Upper lobe of left lung (tissue), 6 donors: Measurements from ENCODE around the gene TIGD4. TPM values are rescaled to one million over a fixed set of nuclear protein-coding genes. Genes with fewer than 3 reads are reported as not detected.

Source experiments
- ATAC-seq, 2 donors: fragments of 200-7000 bp; cut with Tn5 transposase; one replicate each; pipeline ENCODE4 v1.9.1; 2022; ENCODE audit warnings: mild to moderate bottlenecking in 2 of 2, moderate library complexity in 2 of 2; ENCODE audit not compliant: low FRiP score in 2 of 2
- DNase-seq, 2 donors: peaks; one replicate each; pipeline ENCODE4 v3.0.0-alpha.2; 2019 to 2020
- H3K27ac ChIP-seq, 4 donors: fragments of 200-600 bp; sonication (generic); one replicate each; pipeline ENCODE4 v1.5.1; 2016 to 2019
- H3K27me3 ChIP-seq, 4 donors: fragments of 200-600 bp; sonication (generic); one replicate each; pipeline ENCODE4 v1.5.1; 2017 to 2019
- H3K36me3 ChIP-seq, 4 donors: fragments of 200-600 bp; sonication (generic); one replicate each; pipeline ENCODE4 v1.5.1; 2016 to 2019
- H3K4me1 ChIP-seq, 4 donors: fragments of 200-600 bp; sonication (generic); one replicate each; pipeline ENCODE4 v1.5.1; 2018 to 2019
- H3K4me3 ChIP-seq, 4 donors: fragments of 200-600 bp; sonication (generic); one replicate each; pipeline ENCODE4 v1.5.1; 2017 to 2019; ENCODE audit warnings: mild to moderate bottlenecking in 2 of 4, moderate library complexity in 1 of 4
- H3K9me3 ChIP-seq, 4 donors: fragments of 200-600 bp; sonication (generic); one replicate each; pipeline ENCODE4 v1.5.1; 2018 to 2019
- EP300 ChIP-seq, 4 donors: sonication (generic); formaldehyde crosslinking; IDR thresholded peaks; one replicate each; pipeline ENCODE4 v1.5.1; 2017; ENCODE audit warnings: antibody characterized with exemption in 4 of 4, control low read depth in 2 of 4
- POLR2A ChIP-seq, 4 donors: fragments of 450-650 bp; IDR thresholded peaks; one replicate each; pipeline ENCODE4 v1.5.1; 2016 to 2017; ENCODE audit warnings: antibody characterized with exemption in 4 of 4, mild to moderate bottlenecking in 2 of 4
- POLR2AphosphoS5 ChIP-seq, 2 donors: sonication (generic); formaldehyde crosslinking; IDR thresholded peaks; one replicate each; pipeline ENCODE4 v1.5.1; 2017; ENCODE audit warnings: antibody characterized with exemption in 2 of 2
- WGBS, 2 donors: methylation state at CpG; one replicate each; pipeline ENCODE4 v1.1.5; 2017 to 2018; 5-methylcytosine and 5-hydroxymethylcytosine counted together
- total RNA-seq, 6 donors: library from RNA; depleted of rRNA in 4 of 6; stranded (reverse); fragments of >200 nt in 4 of 6; gene quantifications; one replicate each; pipeline versions ENCODE4 v1.1.0 to v1.2.1, GENCODE V29; 2016 to 2021
- TF ChIP-seq, protein P1 (sequence below), 6 experiments: fragments of 450-650 bp in 4 of 6; fragments of 200-600 bp in 2 of 6; sonication (generic) in 2 of 6; IDR thresholded peaks; one replicate each; pipeline ENCODE4 v1.5.1; 2016 to 2019; ENCODE audit warnings: antibody characterized with exemption in 6 of 6
- donor health status: DM: no; HTN: no; CAD: no; lungs with moderate emphysema.
- donor health status: DM: no; HTN: yes; CAD: no; lungs with severe emphysema.

TIGD4 gene
- total RNA-seq, 6 donors from 2014 or later: 0.15 to 2.5 (median 0.67) TPM; not detected in 1

GRCh38 chr4:152728343-152728742 is 51.2 kb downstream of the TIGD4 start:
- no peak overlapping the region for H3K27ac ChIP-seq
- ATAC-seq (no peak), DNase-seq (no peak)
- H3K36me3 ChIP-seq: no peaks in the 10 kb centered on the region
- TF ChIP-seq EP300 (IDR thresholded peaks at IDR 0.05): no peak
- no peak overlapping the region for H3K4me3 ChIP-seq
- no peaks in the 10 kb centered on the region for H3K9me3 ChIP-seq
- WGBS, 2 donors: 85 to 94% methylated on average over 1 of the region's 1 CpG
- no peaks in the 10 kb centered on the region for H3K4me1 ChIP-seq
- H3K27me3 ChIP-seq: no peaks in the 10 kb centered on the region

- Histone ChIP-seq H3K4me1 (no peaks in the 10 kb centered on the region), H3K27me3 (no peaks in the 10 kb centered on the region), H3K4me3 (no peak overlapping the region), H3K36me3 (no peaks in the 10 kb centered on the region), H3K9me3 (no peaks in the 10 kb centered on the region), H3K27ac (no peak overlapping the region)
- 27 to 46% methylated on average over 1 of the region's 1 CpG for WGBS, 2 donors
- TF ChIP-seq POLR2AphosphoS5 (IDR thresholded peaks at IDR 0.05) (no peak), EP300 (IDR thresholded peaks at IDR 0.05) (no peak), POLR2A (IDR thresholded peaks at IDR 0.05) (no peak)
- TF ChIP-seq, protein P1, sequence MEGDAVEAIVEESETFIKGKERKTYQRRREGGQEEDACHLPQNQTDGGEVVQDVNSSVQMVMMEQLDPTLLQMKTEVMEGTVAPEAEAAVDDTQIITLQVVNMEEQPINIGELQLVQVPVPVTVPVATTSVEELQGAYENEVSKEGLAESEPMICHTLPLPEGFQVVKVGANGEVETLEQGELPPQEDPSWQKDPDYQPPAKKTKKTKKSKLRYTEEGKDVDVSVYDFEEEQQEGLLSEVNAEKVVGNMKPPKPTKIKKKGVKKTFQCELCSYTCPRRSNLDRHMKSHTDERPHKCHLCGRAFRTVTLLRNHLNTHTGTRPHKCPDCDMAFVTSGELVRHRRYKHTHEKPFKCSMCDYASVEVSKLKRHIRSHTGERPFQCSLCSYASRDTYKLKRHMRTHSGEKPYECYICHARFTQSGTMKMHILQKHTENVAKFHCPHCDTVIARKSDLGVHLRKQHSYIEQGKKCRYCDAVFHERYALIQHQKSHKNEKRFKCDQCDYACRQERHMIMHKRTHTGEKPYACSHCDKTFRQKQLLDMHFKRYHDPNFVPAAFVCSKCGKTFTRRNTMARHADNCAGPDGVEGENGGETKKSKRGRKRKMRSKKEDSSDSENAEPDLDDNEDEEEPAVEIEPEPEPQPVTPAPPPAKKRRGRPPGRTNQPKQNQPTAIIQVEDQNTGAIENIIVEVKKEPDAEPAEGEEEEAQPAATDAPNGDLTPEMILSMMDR (IDR thresholded peaks at IDR 0.05): no peak
- DNase-seq: no peak
- peak in 1 of 2 donors; percentile 26 for ATAC-seq
Observed at GRCh38 chr4:152727784-152728183, 51.7 kb downstream of the TIGD4 start.

GRCh38 chr4:152724494-152724893 is 55.0 kb downstream of the TIGD4 start:
- Histone ChIP-seq H3K36me3 (no peaks in the 10 kb centered on the region), H3K27ac (no peak overlapping the region), H3K4me1 (no peaks in the 10 kb centered on the region), H3K9me3 (no peaks in the 10 kb centered on the region), H3K27me3 (no peaks in the 10 kb centered on the region), H3K4me3 (no peak overlapping the region)
- DNase-seq (no peak), ATAC-seq (no peak)
- 70 to 74% methylated on average over 5 of the region's 5 CpGs for WGBS, 2 donors
- no peak for TF ChIP-seq EP300 (IDR thresholded peaks at IDR 0.05)
- TF ChIP-seq POLR2AphosphoS5 (IDR thresholded peaks at IDR 0.05): no peak
- no peak for TF ChIP-seq POLR2A (IDR thresholded peaks at IDR 0.05)
- TF ChIP-seq, protein P1 (IDR thresholded peaks at IDR 0.05): no peak

- ATAC-seq (no peak), DNase-seq (no peak)
- 65 to 74% methylated on average over 3 of the region's 3 CpGs for WGBS, 2 donors
- TF ChIP-seq, protein P1 (IDR thresholded peaks at IDR 0.05): no peak
- no peak for TF ChIP-seq EP300 (IDR thresholded peaks at IDR 0.05)
- no peak for TF ChIP-seq POLR2A (IDR thresholded peaks at IDR 0.05)
- no peak for TF ChIP-seq POLR2AphosphoS5 (IDR thresholded peaks at IDR 0.05)
- H3K27me3 ChIP-seq: no peaks in the 10 kb centered on the region
- H3K36me3 ChIP-seq: no peaks in the 10 kb centered on the region
- H3K4me3 ChIP-seq: no peak overlapping the region
- no peaks in the 10 kb centered on the region for H3K4me1 ChIP-seq
- no peaks in the 10 kb centered on the region for H3K9me3 ChIP-seq
- no peak overlapping the region for H3K27ac ChIP-seq
Observed at GRCh38 chr4:152723236-152723635, 56.3 kb downstream of the TIGD4 start.

DNA sequence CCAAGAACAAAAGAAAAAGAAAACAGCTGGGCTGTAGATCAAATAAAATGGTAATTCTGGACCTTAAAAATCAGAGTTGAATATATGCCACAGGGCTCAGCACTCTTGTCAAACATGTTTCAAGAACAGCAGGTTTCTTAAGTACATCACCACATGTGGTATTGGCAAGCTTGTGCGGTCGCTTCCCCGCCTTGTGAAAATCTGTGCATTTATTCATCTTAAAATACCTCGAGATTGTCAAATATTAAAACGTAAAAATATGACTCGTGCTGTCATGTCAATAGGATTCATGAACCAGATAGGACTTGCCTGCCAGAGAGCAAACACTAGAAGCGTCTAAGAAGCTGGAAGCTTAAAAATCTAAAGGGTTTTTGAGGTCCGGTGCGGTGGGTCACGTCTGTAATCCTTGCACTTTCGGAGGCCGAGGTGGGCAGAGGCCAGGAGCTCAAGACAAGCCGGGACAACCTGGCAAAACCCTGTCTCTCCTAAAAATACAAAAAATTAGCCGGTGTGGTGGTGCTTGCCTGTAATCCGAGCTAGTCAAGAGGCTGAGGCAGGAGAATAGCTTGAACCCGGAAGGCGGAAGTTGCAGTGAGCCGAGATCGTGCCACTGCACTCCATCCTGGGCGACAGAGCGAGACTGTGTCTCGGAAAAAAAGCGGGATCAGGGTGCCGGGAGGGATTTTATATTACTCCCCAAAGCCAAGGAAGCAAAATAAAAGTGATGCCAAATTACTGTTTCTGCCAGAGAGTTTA is 59.6 kb downstream of the TIGD4 start:
- WGBS, 2 donors: 61 to 74% methylated on average over 24 of the region's 24 CpGs
- peak overlapping the region in 3 of 4 donors; percentile 31 to 41 (median 37) for H3K4me3 ChIP-seq
- H3K4me1 ChIP-seq: no peaks in the 10 kb centered on the region
- DNase-seq (peak in 1 of 2 donors; percentile 33), ATAC-seq (no peak)
- no peaks in the 10 kb centered on the region for H3K27me3 ChIP-seq
- H3K36me3 ChIP-seq: no peaks in the 10 kb centered on the region
- H3K27ac ChIP-seq: no peak overlapping the region
- H3K9me3 ChIP-seq: no peaks in the 10 kb centered on the region
- TF ChIP-seq, protein P1 (IDR thresholded peaks at IDR 0.05): no peak
- TF ChIP-seq POLR2AphosphoS5 (IDR thresholded peaks at IDR 0.05): no peak
- TF ChIP-seq POLR2A (IDR thresholded peaks at IDR 0.05): no peak
- no peak for TF ChIP-seq EP300 (IDR thresholded peaks at IDR 0.05)

Other genes starting within 250 kb of the TIGD4 start
- 100 to 1,000 TPM in 1 of 6 donors, 10 to 100 TPM in 5; 36.5 to 116 (median 52.5) TPM for gene FBXW7, start 243.6 kb downstream of the TIGD4 start, total RNA-seq
- gene TMEM154, start 99.7 kb downstream of the TIGD4 start, total RNA-seq: 10 to 100 TPM in 2 of 6 donors, 1 to 10 TPM in 4; 2.4 to 18.7 (median 6.0) TPM
- 10 to 100 TPM; 17.8 to 54.0 (median 30.4) TPM for gene ARFIP1, start 224 bp upstream of the TIGD4 start, total RNA-seq
- gene FHDC1, start 156.6 kb upstream of the TIGD4 start, total RNA-seq: 10 to 100 TPM; 23.3 to 44.7 (median 29.7) TPM